ENCODE measurements around the gene MS4A8. TPM values are rescaled to one million over a fixed set of nuclear protein-coding genes. Genes with fewer than 3 reads are reported as not detected.

MS4A8 gene
- total and polyA plus RNA-seq, 2 donors from 2014 or later, result 0.67 TPM; not detected in 1

GRCh38 chr11:60744114-60744513 is 44.7 kb downstream of the MS4A8 start:
- no peak for FAIRE-seq
- no peaks in the 10 kb centered on the region for H3K27me3 ChIP-seq (ENCODE audit: control insufficient read depth, insufficient read depth, low read length)
- no peak overlapping the region for H3K27ac ChIP-seq (ENCODE audit: low read depth in 2 of 2, low read length in 2 of 2)
- TF ChIP-seq CTCF (IDR thresholded peaks at IDR 0.05; ENCODE audit: borderline replicate concordance, extremely low read depth, insufficient read depth), result no peak
- no peak overlapping the region for H3K9ac ChIP-seq (ENCODE audit: low read length in 3 of 3)
- no peaks in the 10 kb centered on the region for H3K4me1 ChIP-seq (ENCODE audit: control insufficient read depth in 2 of 3, insufficient read depth in 2 of 3, low read depth in 1 of 3, low read length in 3 of 3)
- intact Hi-C loops (cut with DNase I), result no loop called here
- peaks cover 0 to 16% (median 0%) of the 10 kb centered on the region in 3 donors for H3K9me3 ChIP-seq (ENCODE audit: control insufficient read depth in 2 of 3, insufficient read depth in 1 of 3, low read length in 3 of 3)
- H3K4me3 ChIP-seq (ENCODE audit: low read length in 3 of 3), result no peak overlapping the region
- no peak for DNase-seq
- H3K36me3 ChIP-seq (ENCODE audit: control insufficient read depth in 2 of 3, insufficient read depth in 3 of 3, low read length in 3 of 3), result no peaks in the 10 kb centered on the region

DNA sequence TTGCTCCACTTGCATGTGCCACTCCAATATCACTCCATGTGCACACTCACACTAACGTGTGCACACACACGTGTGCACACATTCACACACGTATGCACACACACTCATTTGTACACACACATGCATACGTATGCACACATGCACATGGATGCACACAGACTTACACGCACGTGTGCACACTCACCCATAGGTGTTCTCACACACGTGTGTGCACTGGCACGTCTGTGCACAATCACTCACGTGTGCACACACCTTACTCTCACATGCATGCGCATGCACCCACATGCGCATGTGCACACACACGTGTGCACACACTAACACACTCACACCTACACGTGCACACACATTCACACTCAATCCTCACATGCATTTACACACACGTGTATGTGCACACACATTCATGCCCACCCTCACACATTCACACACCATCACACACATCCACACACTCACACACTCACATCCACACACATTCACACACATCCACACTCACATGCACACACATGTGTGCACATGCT is 48.0 kb downstream of the MS4A8 start:
- H3K27me3 ChIP-seq (ENCODE audit: control insufficient read depth, insufficient read depth, low read length), result no peaks in the 10 kb centered on the region
- FAIRE-seq (no peak), DNase-seq (no peak)
- no peaks in the 10 kb centered on the region for H3K4me1 ChIP-seq (ENCODE audit: control insufficient read depth in 2 of 3, insufficient read depth in 2 of 3, low read depth in 1 of 3, low read length in 3 of 3)
- H3K36me3 ChIP-seq (ENCODE audit: control insufficient read depth in 2 of 3, insufficient read depth in 3 of 3, low read length in 3 of 3), result no peaks in the 10 kb centered on the region
- H3K4me3 ChIP-seq (ENCODE audit: low read length in 3 of 3), result no peak overlapping the region
- no peak overlapping the region for H3K27ac ChIP-seq (ENCODE audit: low read depth in 2 of 2, low read length in 2 of 2)
- peaks cover 0 to 6% (median 0%) of the 10 kb centered on the region in 3 donors for H3K9me3 ChIP-seq (ENCODE audit: control insufficient read depth in 2 of 3, insufficient read depth in 1 of 3, low read length in 3 of 3)
- no peak overlapping the region for H3K9ac ChIP-seq (ENCODE audit: low read length in 3 of 3)
- TF ChIP-seq CTCF (IDR thresholded peaks at IDR 0.05; ENCODE audit: borderline replicate concordance, extremely low read depth, insufficient read depth), result no peak
- intact Hi-C loops (cut with DNase I), result no loop called here

- DNase-seq (no peak), FAIRE-seq (no peak)
- H3K9ac ChIP-seq (ENCODE audit: low read length in 3 of 3), result no peak overlapping the region
- no peak overlapping the region for H3K27ac ChIP-seq (ENCODE audit: low read depth in 2 of 2, low read length in 2 of 2)
- H3K9me3 ChIP-seq (ENCODE audit: control insufficient read depth in 2 of 3, insufficient read depth in 1 of 3, low read length in 3 of 3), result peaks cover 0 to 2% (median 0%) of the 10 kb centered on the region in 3 donors
- intact Hi-C loops (cut with DNase I), result no loop called here
- no peaks in the 10 kb centered on the region for H3K27me3 ChIP-seq (ENCODE audit: control insufficient read depth, insufficient read depth, low read length)
- TF ChIP-seq CTCF (IDR thresholded peaks at IDR 0.05; ENCODE audit: borderline replicate concordance, extremely low read depth, insufficient read depth), result no peak
- H3K4me3 ChIP-seq (ENCODE audit: low read length in 3 of 3), result no peak overlapping the region
- no peaks in the 10 kb centered on the region for H3K36me3 ChIP-seq (ENCODE audit: control insufficient read depth in 2 of 3, insufficient read depth in 3 of 3, low read length in 3 of 3)
- no peaks in the 10 kb centered on the region for H3K4me1 ChIP-seq (ENCODE audit: control insufficient read depth in 2 of 3, insufficient read depth in 2 of 3, low read depth in 1 of 3, low read length in 3 of 3)
Measured at GRCh38 chr11:60748225-60748624, 48.8 kb downstream of the MS4A8 start.

GRCh38 chr11:60748821-60749220 is 49.4 kb downstream of the MS4A8 start:
- DNase-seq (no peak), FAIRE-seq (no peak)
- H3K9ac ChIP-seq (ENCODE audit: low read length in 3 of 3), result no peak overlapping the region
- intact Hi-C loops (cut with DNase I), result no loop called here
- no peak for TF ChIP-seq CTCF (IDR thresholded peaks at IDR 0.05; ENCODE audit: borderline replicate concordance, extremely low read depth, insufficient read depth)
- no peak overlapping the region for H3K4me3 ChIP-seq (ENCODE audit: low read length in 3 of 3)
- H3K9me3 ChIP-seq (ENCODE audit: control insufficient read depth in 2 of 3, insufficient read depth in 1 of 3, low read length in 3 of 3), result peaks cover 0 to 2% (median 0%) of the 10 kb centered on the region in 3 donors
- H3K4me1 ChIP-seq (ENCODE audit: control insufficient read depth in 2 of 3, insufficient read depth in 2 of 3, low read depth in 1 of 3, low read length in 3 of 3), result no peaks in the 10 kb centered on the region
- H3K27me3 ChIP-seq (ENCODE audit: control insufficient read depth, insufficient read depth, low read length), result no peaks in the 10 kb centered on the region
- H3K36me3 ChIP-seq (ENCODE audit: control insufficient read depth in 2 of 3, insufficient read depth in 3 of 3, low read length in 3 of 3), result no peaks in the 10 kb centered on the region
- no peak overlapping the region for H3K27ac ChIP-seq (ENCODE audit: low read depth in 2 of 2, low read length in 2 of 2)

Measured in kidney (tissue), 14 donors.